OCI-LY3 (cell line): ENCODE measurements around the gene ARHGAP36.

ENCODE experiments used
- CTCF ChIP-seq: fragments of 200-600, 300-600 bp; sonication (generic); IDR thresholded peaks from 2 replicates; pipeline ENCODE4 v1.5.1; 2014; ENCODE audit warnings: antibody characterized with exemption, low read length, low read depth
- EZH2phosphoT487 ChIP-seq: fragments of 200-600 bp; shearing (Covaris generic); IDR thresholded peaks from 2 replicates; pipeline ENCODE4 v1.6.1; 2018; ENCODE audit warnings: antibody characterized with exemption, mixed run types, low read depth

- no peak for TF ChIP-seq CTCF
- no peak for TF ChIP-seq EZH2phosphoT487
Measured at GRCh38 chrX:131041667-131042066, 16.5 kb upstream of the ARHGAP36 start.
